ENCODE results near the gene SIVA1. TPM values are rescaled to one million over a fixed set of nuclear protein-coding genes. Genes with fewer than 3 reads are reported as not detected.

Gene SIVA1
- total and polyA plus RNA-seq, 7 experiments from 2014 or later = 61.4 to 276 (median 91.6) TPM

- no peak for ATAC-seq
- Mint-ChIP-seq H3K4me3 (no peak overlapping the region), H3K36me3 (peaks cover 0 to 11% (median 3%) of the 10 kb centered on the region in 5 donors), H3K27me3 (no peaks in the 10 kb centered on the region), H3K9me3 (no peaks in the 10 kb centered on the region), H3K4me1 (peaks cover 0 to 5% (median 4%) of the 10 kb centered on the region in 7 donors), H3K27ac (peak overlapping the region in 1 of 9 donors; percentile 71)
- Histone ChIP-seq H3K27me3 (ENCODE audit: control insufficient read depth in 2 of 2, insufficient read depth in 2 of 2, low read length in 2 of 2) (no peaks in the 10 kb centered on the region), H3K36me3 (ENCODE audit: control insufficient read depth in 2 of 3, insufficient read depth in 3 of 3, low read length in 3 of 3) (peaks cover 0 to 59% (median 4%) of the 10 kb centered on the region in 3 experiments), H3K9me3 (ENCODE audit: control insufficient read depth in 2 of 3, low read length in 3 of 3) (no peaks in the 10 kb centered on the region), H3K27ac (ENCODE audit: low read depth, low read length) (no peak overlapping the region), H3K4me1 (ENCODE audit: control insufficient read depth in 2 of 2, insufficient read depth in 2 of 2, low read length in 2 of 2) (no peaks in the 10 kb centered on the region), H3K4me3 (ENCODE audit: low read length) (no peak overlapping the region)
- intact Hi-C loops (cut with micrococcal nuclease) = loop anchor here (1.0 to 5.0 kb wide), 8 partner anchors 13 to 631 kb away; partner anchors contain the start of genes INF2 (in 1 of the 2) and KIF26A (in 1 of the 2)
- peak in 1 of 9 donors; percentile 24 for DNase-seq
- POLR2A ChIA-PET = interaction anchor here (0.6 to 1.9 kb wide), 3 partner anchors 23 to 355 kb away, joined by 3 to 5 read pairs (median 4); no protein-coding TSS in a partner anchor
- CTCF ChIA-PET = interaction anchor here (1.0 to 1.7 kb wide), 4 partner anchors 26 to 50 kb away, joined by 3 to 4 read pairs (median 4); no protein-coding TSS in a partner anchor
Observed at GRCh38 chr14:104707608-104708595, 45.0 kb upstream of the SIVA1 start.

- Histone ChIP-seq H3K4me3 (ENCODE audit: low read length) (no peak overlapping the region), H3K36me3 (ENCODE audit: control insufficient read depth in 2 of 3, insufficient read depth in 3 of 3, low read length in 3 of 3) (peaks cover 0 to 59% (median 4%) of the 10 kb centered on the region in 3 experiments), H3K4me1 (ENCODE audit: control insufficient read depth in 2 of 2, insufficient read depth in 2 of 2, low read length in 2 of 2) (no peaks in the 10 kb centered on the region), H3K9me3 (ENCODE audit: control insufficient read depth in 2 of 3, low read length in 3 of 3) (no peaks in the 10 kb centered on the region), H3K27me3 (ENCODE audit: control insufficient read depth in 2 of 2, insufficient read depth in 2 of 2, low read length in 2 of 2) (no peaks in the 10 kb centered on the region), H3K27ac (ENCODE audit: low read depth, low read length) (no peak overlapping the region)
- POLR2A ChIA-PET = interaction anchor here (0.9 to 1.9 kb wide), 3 partner anchors 17 to 49 kb away, joined by 3 to 5 read pairs (median 4); no protein-coding TSS in a partner anchor
- H3K36me3 Mint-ChIP-seq = peaks cover 0 to 11% (median 3%) of the 10 kb centered on the region in 5 donors
- intact Hi-C loops (cut with micrococcal nuclease) = loop anchor here (1.0 to 5.0 kb wide), 8 partner anchors 14 to 631 kb away; partner anchors contain the start of genes INF2 (in 1 of the 2) and KIF26A (in 1 of the 2)
- no peak overlapping the region for H3K4me3 Mint-ChIP-seq
- H3K9me3 Mint-ChIP-seq = no peaks in the 10 kb centered on the region
- no peaks in the 10 kb centered on the region for H3K27me3 Mint-ChIP-seq
- CTCF ChIA-PET = interaction anchor here (0.8 to 1.7 kb wide), 9 partner anchors 24 to 76 kb away, joined by 3 to 14 read pairs (median 4); no protein-coding TSS in a partner anchor
- peak; percentile 90 for ATAC-seq
- DNase-seq = peak; percentile 51 to 81 (median 66)
- peak overlapping the region in 5 of 9 donors; percentile 32 to 71 (median 52) for H3K27ac Mint-ChIP-seq
- H3K4me1 Mint-ChIP-seq = peaks cover 0 to 5% (median 4%) of the 10 kb centered on the region in 7 donors
Observed at GRCh38 chr14:104708606-104709268, 44.2 kb upstream of the SIVA1 start.

DNA sequence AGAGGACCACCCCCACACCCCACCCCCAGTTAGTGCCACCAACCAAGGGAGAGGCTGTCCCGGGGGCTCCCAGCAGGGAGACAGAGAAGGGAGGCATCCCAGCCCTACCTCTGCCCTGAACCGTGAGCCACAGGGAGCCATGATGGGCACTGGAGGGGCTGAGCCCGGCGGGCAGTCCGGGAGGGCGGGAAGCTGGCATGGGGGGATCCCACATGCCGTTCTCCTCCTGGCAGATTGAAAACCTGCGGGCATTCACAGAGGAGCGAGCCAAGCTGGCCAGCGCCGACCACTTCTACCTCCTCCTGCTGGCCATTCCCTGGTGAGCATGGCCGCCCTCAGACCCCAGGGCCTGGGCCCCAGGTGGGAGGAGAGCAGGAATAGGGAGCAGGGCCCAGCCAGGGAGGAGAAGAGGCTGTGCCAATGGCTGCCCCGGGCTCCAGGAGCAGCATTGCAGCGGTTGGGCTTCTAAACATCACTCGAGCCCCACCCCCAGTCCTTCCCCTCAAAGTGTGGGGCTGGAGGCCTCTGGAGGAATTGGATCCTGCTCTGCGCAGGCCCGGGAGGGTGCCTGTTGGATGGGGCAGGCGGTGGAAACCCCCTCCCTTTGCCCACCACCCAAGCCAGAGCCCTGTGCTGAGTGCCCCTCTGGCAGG is 43.4 kb upstream of the SIVA1 start:
- POLR2A ChIA-PET = interaction anchor here (0.9 to 1.0 kb wide), 2 partner anchors 16 to 50 kb away, joined by 3 to 4 read pairs; no protein-coding TSS in a partner anchor
- Histone ChIP-seq H3K27ac (ENCODE audit: low read depth, low read length) (no peak overlapping the region), H3K36me3 (ENCODE audit: control insufficient read depth in 2 of 3, insufficient read depth in 3 of 3, low read length in 3 of 3) (peaks cover 0 to 60% (median 5%) of the 10 kb centered on the region in 3 experiments), H3K27me3 (ENCODE audit: control insufficient read depth in 2 of 2, insufficient read depth in 2 of 2, low read length in 2 of 2) (no peaks in the 10 kb centered on the region), H3K4me3 (ENCODE audit: low read length) (no peak overlapping the region), H3K4me1 (ENCODE audit: control insufficient read depth in 2 of 2, insufficient read depth in 2 of 2, low read length in 2 of 2) (no peaks in the 10 kb centered on the region), H3K9me3 (ENCODE audit: control insufficient read depth in 2 of 3, low read length in 3 of 3) (no peaks in the 10 kb centered on the region)
- peaks cover 0 to 5% (median 4%) of the 10 kb centered on the region in 7 donors for H3K4me1 Mint-ChIP-seq
- DNase-seq (no peak), ATAC-seq (no peak)
- intact Hi-C loops (cut with micrococcal nuclease) = loop anchor here (2.0 to 5.0 kb wide), 4 partner anchors 15 to 632 kb away; partner anchors contain the start of gene KIF26A (in 1 of the 2)
- CTCF ChIA-PET = interaction anchor here (0.8 to 1.7 kb wide), 8 partner anchors 25 to 77 kb away, joined by 3 to 14 read pairs (median 4); no protein-coding TSS in a partner anchor
- no peaks in the 10 kb centered on the region for H3K9me3 Mint-ChIP-seq
- no peak overlapping the region for H3K4me3 Mint-ChIP-seq
- H3K27me3 Mint-ChIP-seq = no peaks in the 10 kb centered on the region
- H3K27ac Mint-ChIP-seq = no peak overlapping the region
- peaks cover 0 to 5% (median 3%) of the 10 kb centered on the region in 5 donors for H3K36me3 Mint-ChIP-seq

DNA sequence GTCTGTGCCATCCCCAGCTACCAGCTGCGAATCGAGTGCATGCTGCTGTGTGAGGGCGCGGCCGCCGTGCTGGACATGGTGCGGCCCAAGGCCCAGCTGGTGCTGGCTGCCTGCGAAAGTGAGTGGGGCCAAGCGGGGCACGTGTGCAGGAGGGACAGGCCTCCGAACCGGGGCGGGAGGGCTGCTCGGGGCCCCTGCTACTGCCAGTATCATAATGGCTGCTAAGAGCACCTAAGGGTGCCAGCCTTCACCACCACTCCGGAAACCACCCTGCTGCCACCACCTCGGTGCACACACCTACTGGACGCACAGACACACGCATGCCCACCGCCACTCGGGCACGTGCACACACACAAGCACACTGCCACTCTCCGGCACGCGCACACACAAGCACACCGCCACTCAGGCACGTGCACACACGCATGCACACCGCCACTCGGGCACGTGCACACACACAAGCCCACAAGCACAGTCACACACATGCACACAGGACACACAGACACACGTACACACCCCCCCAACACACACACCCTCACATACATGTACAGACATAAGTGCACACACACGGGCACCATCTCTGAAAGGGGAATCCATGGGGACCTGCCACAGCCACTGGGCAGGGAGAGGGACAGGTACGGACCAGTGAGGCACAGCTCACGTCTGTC is 42.7 kb upstream of the SIVA1 start:
- no peaks in the 10 kb centered on the region for H3K4me1 ChIP-seq (ENCODE audit: control insufficient read depth in 2 of 2, insufficient read depth in 2 of 2, low read length in 2 of 2)
- ChIA-PET POLR2A (no interaction called here), CTCF (interaction anchor here (1.3 to 1.7 kb wide), 5 partner anchors 26 to 59 kb away, joined by 3 to 14 read pairs (median 5); no protein-coding TSS in a partner anchor)
- peaks cover 0 to 5% (median 3%) of the 10 kb centered on the region in 5 donors for H3K36me3 Mint-ChIP-seq
- intact Hi-C loops (cut with micrococcal nuclease) = no loop called here
- no peaks in the 10 kb centered on the region for H3K9me3 Mint-ChIP-seq
- H3K36me3 ChIP-seq (ENCODE audit: control insufficient read depth in 2 of 3, insufficient read depth in 3 of 3, low read length in 3 of 3) = peaks cover 0 to 66% (median 7%) of the 10 kb centered on the region in 3 experiments
- H3K27me3 ChIP-seq (ENCODE audit: control insufficient read depth in 2 of 2, insufficient read depth in 2 of 2, low read length in 2 of 2) = no peaks in the 10 kb centered on the region
- no peaks in the 10 kb centered on the region for H3K9me3 ChIP-seq (ENCODE audit: control insufficient read depth in 2 of 3, low read length in 3 of 3)
- no peak overlapping the region for H3K27ac ChIP-seq (ENCODE audit: low read depth, low read length)
- no peaks in the 10 kb centered on the region for H3K27me3 Mint-ChIP-seq
- no peak overlapping the region for H3K4me3 Mint-ChIP-seq
- H3K4me3 ChIP-seq (ENCODE audit: low read length) = no peak overlapping the region
- DNase-seq (no peak), ATAC-seq (no peak)
- H3K27ac Mint-ChIP-seq = peak overlapping the region in 1 of 9 donors; percentile 78
- peaks cover 0 to 5% (median 4%) of the 10 kb centered on the region in 7 donors for H3K4me1 Mint-ChIP-seq

DNA sequence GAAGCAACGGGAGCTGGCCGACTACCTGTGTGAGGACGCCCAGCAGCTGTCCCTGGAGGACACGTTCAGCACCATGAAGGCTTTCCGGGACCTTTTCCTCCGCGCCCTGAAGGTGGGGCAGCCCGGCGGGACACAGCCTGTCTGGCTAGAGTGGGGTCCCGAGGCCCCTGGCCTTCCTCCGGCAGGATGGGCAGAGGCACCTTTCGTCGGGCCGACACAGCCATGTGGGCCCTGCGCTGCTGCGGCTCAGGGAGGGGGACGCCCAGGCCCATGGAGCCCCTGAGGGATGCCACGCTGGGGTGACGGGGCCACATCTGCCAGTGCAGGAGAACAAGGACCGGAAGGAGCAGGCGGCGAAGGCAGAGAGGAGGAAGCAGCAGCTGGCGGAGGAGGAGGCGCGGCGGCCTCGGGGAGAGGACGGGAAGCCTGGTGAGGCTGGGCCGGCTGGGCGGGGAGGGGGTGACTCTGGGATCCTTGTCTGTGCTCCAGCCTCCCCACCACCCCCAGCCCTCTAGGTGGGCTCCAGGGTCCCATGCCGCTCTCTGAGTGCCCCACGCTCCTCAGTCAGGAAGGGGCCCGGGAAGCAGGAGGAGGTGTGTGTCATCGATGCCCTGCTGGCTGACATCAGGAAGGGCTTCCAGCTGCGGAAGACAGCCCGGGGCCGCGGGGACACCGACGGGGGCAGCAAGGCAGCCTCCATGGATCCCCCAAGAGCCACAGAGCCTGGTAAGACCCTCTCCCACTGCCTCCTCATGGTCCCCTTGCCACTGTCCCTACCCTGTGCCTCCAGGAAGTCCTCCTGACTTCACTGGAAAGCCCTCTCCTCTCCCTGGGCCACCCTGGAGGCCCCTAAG is 39.8 kb upstream of the SIVA1 start:
- H3K9me3 Mint-ChIP-seq = no peaks in the 10 kb centered on the region
- ATAC-seq = no peak
- Histone ChIP-seq H3K27me3 (ENCODE audit: control insufficient read depth in 2 of 2, insufficient read depth in 2 of 2, low read length in 2 of 2) (no peaks in the 10 kb centered on the region), H3K27ac (ENCODE audit: low read depth, low read length) (no peak overlapping the region), H3K9me3 (ENCODE audit: control insufficient read depth in 2 of 3, low read length in 3 of 3) (no peaks in the 10 kb centered on the region), H3K4me3 (ENCODE audit: low read length) (no peak overlapping the region), H3K36me3 (ENCODE audit: control insufficient read depth in 2 of 3, insufficient read depth in 3 of 3, low read length in 3 of 3) (peaks cover 0 to 71% (median 7%) of the 10 kb centered on the region in 3 experiments), H3K4me1 (ENCODE audit: control insufficient read depth in 2 of 2, insufficient read depth in 2 of 2, low read length in 2 of 2) (no peaks in the 10 kb centered on the region)
- H3K4me1 Mint-ChIP-seq = peaks cover 0 to 8% (median 4%) of the 10 kb centered on the region in 7 donors
- no peaks in the 10 kb centered on the region for H3K27me3 Mint-ChIP-seq
- CTCF ChIA-PET = no interaction called here
- no peak overlapping the region for H3K4me3 Mint-ChIP-seq
- H3K36me3 Mint-ChIP-seq = peaks cover 0 to 10% (median 3%) of the 10 kb centered on the region in 5 donors
- intact Hi-C loops (cut with micrococcal nuclease) = no loop called here
- DNase-seq = no peak
- H3K27ac Mint-ChIP-seq = no peak overlapping the region
- POLR2A ChIA-PET = interaction anchor here (0.7 kb wide), 1 partner anchor 17 kb away, joined by 3 read pairs; no protein-coding TSS in a partner anchor

Data from naive thymus-derived CD4-positive, alpha-beta T cell (primary cell).